Smooth muscle cell (in vitro differentiated cells): ENCODE measurements around the gene ACTL7A. TPM values are rescaled to one million over a fixed set of nuclear protein-coding genes. Genes with fewer than 3 reads are reported as not detected.
A peak's percentile ranks its signal among the peaks of the same experiment; 100 is the strongest.

Experiments used
- DNase-seq: peaks from one replicate; lab custom pipeline; 2025; ENCODE audit not compliant: unreplicated experiment; lab: John Stamatoyannopoulos, UW
- H2AFZ ChIP-seq: fragments of 200-600 bp; sonication (generic); 2 replicates; pipeline ENCODE4 v1.6.0; 2016; ENCODE audit warnings: antibody characterized with exemption, low read depth, mild to moderate bottlenecking
- H3F3A ChIP-seq: fragments of 200-600 bp; sonication (generic); 2 replicates; pipeline ENCODE4 v1.6.0; 2017; ENCODE audit warnings: antibody characterized with exemption, low read depth
- H3K27ac ChIP-seq: fragments of 200-600 bp; sonication (generic); 2 replicates; pipeline ENCODE4 v1.5.1; 2016; ENCODE audit warnings: low read depth, mild to moderate bottlenecking
- H3K27me3 ChIP-seq: fragments of 200-600 bp; sonication (generic); 2 replicates; pipeline ENCODE4 v1.6.1; 2016; ENCODE audit warnings: low read depth, mild to moderate bottlenecking
- H3K36me3 ChIP-seq: fragments of 200-600 bp; sonication (generic); 2 replicates; pipeline ENCODE4 v1.5.1; 2016; ENCODE audit warnings: low read depth
- H3K4me1 ChIP-seq: fragments of 200-600 bp; sonication (generic); 2 replicates; pipeline ENCODE4 v1.5.1; 2016; ENCODE audit warnings: low read depth
- H3K4me2 ChIP-seq: fragments of 200-600 bp; sonication (generic); 2 replicates; pipeline ENCODE4 v1.6.0; 2016; ENCODE audit warnings: mild to moderate bottlenecking
- H3K4me3 ChIP-seq: fragments of 200-600 bp; sonication (generic); 2 replicates; pipeline ENCODE4 v1.5.1; 2016; ENCODE audit warnings: mild to moderate bottlenecking
- H3K79me2 ChIP-seq: fragments of 200-600 bp; sonication (generic); 2 replicates; pipeline ENCODE4 v1.6.0; 2016; ENCODE audit warnings: low read depth, mild to moderate bottlenecking
- H3K9ac ChIP-seq: fragments of 200-600 bp; sonication (generic); 2 replicates; pipeline ENCODE4 v1.6.0; 2016; ENCODE audit warnings: low read depth
- H3K9me3 ChIP-seq: fragments of 200-600 bp; sonication (generic); replicated peaks from 2 replicates; pipeline ENCODE4 v1.5.1; 2016; ENCODE audit warnings: low read depth
- H4K20me1 ChIP-seq: fragments of 200-600 bp; sonication (generic); 2 replicates; pipeline ENCODE4 v1.6.0; 2016; ENCODE audit warnings: low read depth
- WGBS: methylation state at CpG from one replicate; pipeline ENCODE4 v1.1.7; 2016; ENCODE audit warnings: low lambda C conversion rate; 5-methylcytosine and 5-hydroxymethylcytosine counted together
- polyA plus RNA-seq: library from polyadenylated mRNA; unstranded; fragments of >200 nt; fragmentation: Nextera tagmentation; extraction: Ambion mirVana; gene quantifications from 2 replicates; pipeline ENCODE4 v1.2.1, GENCODE V29; 2016
- total RNA-seq: library from RNA; depleted of rRNA; stranded (reverse); fragments of >200 nt; gene quantifications from 2 replicates; pipeline ENCODE4 v1.2.3, GENCODE V29; 2014
- TF ChIP-seq, protein P1 (sequence below): fragments of 200-600 bp; sonication (generic); IDR thresholded peaks from 2 replicates; pipeline ENCODE4 v1.5.1; 2017; ENCODE audit warnings: borderline replicate concordance, mild to moderate bottlenecking, antibody characterized with exemption; ENCODE audit not compliant: insufficient read depth, poor library complexity, severe bottlenecking

The ACTL7A gene
- total and polyA plus RNA-seq, 2 experiments from 2014 or later = not detected

DNA sequence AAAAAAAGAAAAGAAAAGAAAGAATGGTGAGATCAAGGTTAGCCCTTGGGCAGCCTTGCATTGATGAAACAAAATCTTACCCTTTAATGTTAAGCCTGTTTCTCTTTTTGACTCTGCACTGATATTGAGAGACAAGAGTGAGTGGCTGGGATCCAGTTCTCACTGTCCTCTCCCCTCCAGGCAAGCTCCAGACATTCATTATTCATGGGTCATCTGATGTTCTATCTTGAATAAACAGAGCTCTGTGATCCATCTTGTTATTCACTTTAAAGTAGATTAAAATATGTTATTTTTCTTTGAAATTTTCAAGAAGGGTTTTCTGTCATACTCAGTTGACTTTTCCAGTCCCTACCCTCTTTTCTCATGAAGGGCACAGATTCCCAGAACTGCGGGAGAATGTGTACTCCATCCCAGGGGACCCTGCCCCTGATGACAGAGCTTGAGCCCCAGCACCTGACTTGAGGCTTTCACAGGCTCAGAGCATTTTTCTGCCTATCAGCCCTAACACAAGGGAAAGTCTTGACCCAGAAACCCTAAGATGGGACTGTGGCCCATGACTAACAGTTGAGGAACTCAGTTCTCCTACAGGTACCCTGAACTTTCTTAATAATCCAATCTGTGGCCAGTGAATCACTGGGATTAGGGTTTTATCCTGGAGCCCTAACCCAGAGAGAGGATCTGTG, 30.4 kb upstream of the ACTL7A start:
- H2AFZ ChIP-seq = no peak overlapping the region
- peak overlapping the region; percentile 31 for H3K27ac ChIP-seq
- H3K4me3 ChIP-seq = no peak overlapping the region
- no peaks in the 10 kb centered on the region for H4K20me1 ChIP-seq
- H3K9me3 ChIP-seq = no peaks in the 10 kb centered on the region
- no peak overlapping the region for H3K4me2 ChIP-seq
- H3K4me1 ChIP-seq = peaks cover 8% of the 10 kb centered on the region
- H3K79me2 ChIP-seq = no peaks in the 10 kb centered on the region
- H3K27me3 ChIP-seq = no peaks in the 10 kb centered on the region
- H3F3A ChIP-seq = peaks cover 3% of the 10 kb centered on the region
- H3K9ac ChIP-seq = no peak overlapping the region
- DNase-seq = no peak
- WGBS = 91% methylated on average over 1 of the region's 1 CpG
- no peaks in the 10 kb centered on the region for H3K36me3 ChIP-seq
- TF ChIP-seq, protein P1, sequence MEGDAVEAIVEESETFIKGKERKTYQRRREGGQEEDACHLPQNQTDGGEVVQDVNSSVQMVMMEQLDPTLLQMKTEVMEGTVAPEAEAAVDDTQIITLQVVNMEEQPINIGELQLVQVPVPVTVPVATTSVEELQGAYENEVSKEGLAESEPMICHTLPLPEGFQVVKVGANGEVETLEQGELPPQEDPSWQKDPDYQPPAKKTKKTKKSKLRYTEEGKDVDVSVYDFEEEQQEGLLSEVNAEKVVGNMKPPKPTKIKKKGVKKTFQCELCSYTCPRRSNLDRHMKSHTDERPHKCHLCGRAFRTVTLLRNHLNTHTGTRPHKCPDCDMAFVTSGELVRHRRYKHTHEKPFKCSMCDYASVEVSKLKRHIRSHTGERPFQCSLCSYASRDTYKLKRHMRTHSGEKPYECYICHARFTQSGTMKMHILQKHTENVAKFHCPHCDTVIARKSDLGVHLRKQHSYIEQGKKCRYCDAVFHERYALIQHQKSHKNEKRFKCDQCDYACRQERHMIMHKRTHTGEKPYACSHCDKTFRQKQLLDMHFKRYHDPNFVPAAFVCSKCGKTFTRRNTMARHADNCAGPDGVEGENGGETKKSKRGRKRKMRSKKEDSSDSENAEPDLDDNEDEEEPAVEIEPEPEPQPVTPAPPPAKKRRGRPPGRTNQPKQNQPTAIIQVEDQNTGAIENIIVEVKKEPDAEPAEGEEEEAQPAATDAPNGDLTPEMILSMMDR = no peak

DNA sequence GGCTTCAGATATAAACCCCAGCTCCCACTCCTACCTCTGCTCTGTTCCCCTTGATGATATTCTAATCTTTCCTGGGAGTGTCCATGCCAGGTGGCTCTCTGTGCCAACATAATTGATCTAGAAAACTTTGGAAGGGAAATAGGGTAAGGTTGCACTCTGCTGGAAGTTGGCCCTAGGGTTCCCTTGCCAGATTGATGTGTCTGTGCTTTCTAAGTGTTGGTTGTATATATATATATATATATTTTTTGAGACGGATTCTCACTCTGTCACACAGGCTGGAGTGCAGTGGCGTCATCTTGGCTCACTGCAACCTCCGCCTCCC, 29.9 kb upstream of the ACTL7A start:
- peaks cover 13% of the 10 kb centered on the region for H3K4me1 ChIP-seq
- no peak overlapping the region for H3K4me2 ChIP-seq
- 95% methylated on average over 3 of the region's 3 CpGs for WGBS

DNA sequence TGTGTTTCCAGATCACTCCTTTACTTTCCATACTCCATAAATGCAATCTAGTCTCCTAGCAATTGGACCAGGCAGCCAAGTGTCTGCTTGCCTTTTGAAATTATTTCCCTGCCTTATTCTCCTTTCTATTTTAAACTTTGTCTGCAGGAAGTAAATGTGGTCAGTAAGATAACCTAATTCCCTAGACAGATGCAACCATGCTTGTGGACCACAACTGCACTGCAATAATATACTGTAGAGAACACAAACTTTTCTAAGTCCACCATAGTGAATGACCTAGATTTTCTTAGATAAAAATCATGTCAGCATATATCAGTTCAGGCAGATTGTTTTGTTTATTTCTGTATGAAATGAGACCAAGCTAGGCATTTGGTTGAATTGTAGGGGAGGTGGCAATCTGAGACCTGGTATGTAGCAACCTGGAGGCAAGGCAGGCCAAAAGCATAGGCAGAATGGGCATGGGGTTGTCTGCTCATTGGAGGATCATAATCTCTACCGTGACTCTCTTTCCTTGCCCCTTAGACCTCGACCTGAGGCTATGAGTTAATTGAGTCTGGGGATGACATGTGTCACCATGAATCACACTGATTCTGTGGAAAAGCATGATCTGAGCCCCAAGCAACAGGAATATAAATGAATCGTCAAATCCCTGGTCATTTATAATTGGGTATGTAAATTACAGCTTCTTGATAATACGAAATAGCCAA, 27.0 kb upstream of the ACTL7A start:
- peak overlapping the region; percentile 67 for H3K27ac ChIP-seq
- peaks cover 3% of the 10 kb centered on the region for H3F3A ChIP-seq
- no peak overlapping the region for H2AFZ ChIP-seq
- no peaks in the 10 kb centered on the region for H3K27me3 ChIP-seq
- TF ChIP-seq, protein P1 = no peak
- H3K36me3 ChIP-seq = no peaks in the 10 kb centered on the region
- no peaks in the 10 kb centered on the region for H4K20me1 ChIP-seq
- WGBS = 74% methylated on average over 4 of the region's 4 CpGs
- DNase-seq = no peak
- H3K4me1 ChIP-seq = peaks cover 21% of the 10 kb centered on the region
- no peak overlapping the region for H3K9ac ChIP-seq
- peak overlapping the region; percentile 3 for H3K4me2 ChIP-seq
- no peaks in the 10 kb centered on the region for H3K79me2 ChIP-seq
- H3K9me3 ChIP-seq = no peaks in the 10 kb centered on the region
- H3K4me3 ChIP-seq = no peak overlapping the region

More for the DNA sequence above, 29.9 kb upstream of the ACTL7A start:
- H3K36me3 ChIP-seq = no peaks in the 10 kb centered on the region
- H3K4me3 ChIP-seq = no peak overlapping the region
- DNase-seq = no peak
- H4K20me1 ChIP-seq = no peaks in the 10 kb centered on the region
- H3K27me3 ChIP-seq = no peaks in the 10 kb centered on the region
- no peaks in the 10 kb centered on the region for H3K9me3 ChIP-seq
- TF ChIP-seq, protein P1 = no peak
- H3K27ac ChIP-seq = peak overlapping the region; percentile 31
- H2AFZ ChIP-seq = no peak overlapping the region
- H3K9ac ChIP-seq = no peak overlapping the region
- H3F3A ChIP-seq = peaks cover 3% of the 10 kb centered on the region
- no peaks in the 10 kb centered on the region for H3K79me2 ChIP-seq
